HG03460 (cell line): ENCODE measurements around the gene OTOA.
A peak's percentile ranks its signal among the peaks of the same experiment; 100 is the strongest.
"Not testable (repeated sequence)": the region's sequence is repeated elsewhere in the genome, so short reads cannot be mapped to it uniquely, and the experiment has no call there.

Experiments
- ATAC-seq: cut with Tn5 transposase; IDR thresholded peaks from one replicate; pipeline ENCODE4 v1.9.1; 2021; ENCODE audit not compliant: unreplicated experiment

The OTOA gene

DNA sequence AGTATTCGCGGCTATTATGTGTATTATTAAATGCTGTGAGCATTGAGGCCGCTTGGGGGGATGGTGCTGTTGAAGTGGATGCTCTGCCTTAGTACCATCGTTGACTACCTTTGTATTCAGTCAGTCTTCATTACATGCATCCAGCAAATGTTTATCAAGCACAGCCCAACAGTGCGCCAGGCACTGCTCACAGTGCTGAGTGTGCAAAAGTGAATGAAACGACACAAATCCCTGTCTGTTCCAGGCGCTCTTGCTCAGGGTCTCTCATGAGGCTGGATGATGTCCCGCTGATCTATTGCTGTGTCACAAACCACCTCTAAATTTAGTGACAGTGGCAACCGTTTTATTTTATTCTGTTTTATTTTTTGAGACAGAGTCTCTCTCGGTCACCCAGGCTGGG lies 53.8 kb downstream of the OTOA start:
- ATAC-seq = no peak

DNA sequence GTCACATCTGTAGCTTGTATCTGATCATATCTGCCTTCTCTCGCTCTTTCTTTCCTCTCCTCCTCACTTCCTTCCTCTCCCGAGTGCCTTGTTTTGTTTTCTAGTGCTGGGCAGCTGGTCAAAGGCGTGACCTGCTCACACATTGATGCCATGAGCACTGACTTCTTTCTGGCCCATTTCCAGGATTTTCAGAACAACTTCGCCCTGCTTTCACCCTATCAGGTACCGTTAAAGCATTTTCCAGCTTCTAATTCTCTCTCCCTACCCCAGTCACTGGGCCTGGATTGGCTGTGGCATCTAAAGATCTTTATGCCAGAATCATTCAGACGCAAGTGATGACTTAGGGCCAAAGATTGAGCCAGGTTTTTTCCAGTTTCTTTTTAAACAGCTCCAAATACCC lies 55.5 kb downstream of the OTOA start:
- ATAC-seq = no peak

DNA sequence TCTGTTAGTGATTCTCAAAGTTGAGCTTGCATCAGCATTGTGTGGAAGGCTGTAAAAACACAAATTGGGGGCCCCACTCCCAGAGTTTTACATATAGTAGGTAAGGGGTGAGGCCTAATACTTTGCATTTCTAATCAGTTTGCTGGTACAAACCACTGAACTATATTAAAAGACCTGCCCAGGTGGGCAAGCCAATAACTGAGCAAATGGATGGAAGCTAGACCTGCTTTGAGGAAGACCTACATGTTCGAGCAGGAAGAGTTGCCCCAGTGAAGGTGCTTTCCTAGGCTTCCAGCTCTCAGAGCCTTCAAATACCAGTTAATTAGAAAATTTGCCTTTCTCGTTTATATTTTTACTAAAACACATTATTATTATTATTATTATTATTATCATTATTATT lies 56.8 kb downstream of the OTOA start:
- ATAC-seq = no peak

DNA sequence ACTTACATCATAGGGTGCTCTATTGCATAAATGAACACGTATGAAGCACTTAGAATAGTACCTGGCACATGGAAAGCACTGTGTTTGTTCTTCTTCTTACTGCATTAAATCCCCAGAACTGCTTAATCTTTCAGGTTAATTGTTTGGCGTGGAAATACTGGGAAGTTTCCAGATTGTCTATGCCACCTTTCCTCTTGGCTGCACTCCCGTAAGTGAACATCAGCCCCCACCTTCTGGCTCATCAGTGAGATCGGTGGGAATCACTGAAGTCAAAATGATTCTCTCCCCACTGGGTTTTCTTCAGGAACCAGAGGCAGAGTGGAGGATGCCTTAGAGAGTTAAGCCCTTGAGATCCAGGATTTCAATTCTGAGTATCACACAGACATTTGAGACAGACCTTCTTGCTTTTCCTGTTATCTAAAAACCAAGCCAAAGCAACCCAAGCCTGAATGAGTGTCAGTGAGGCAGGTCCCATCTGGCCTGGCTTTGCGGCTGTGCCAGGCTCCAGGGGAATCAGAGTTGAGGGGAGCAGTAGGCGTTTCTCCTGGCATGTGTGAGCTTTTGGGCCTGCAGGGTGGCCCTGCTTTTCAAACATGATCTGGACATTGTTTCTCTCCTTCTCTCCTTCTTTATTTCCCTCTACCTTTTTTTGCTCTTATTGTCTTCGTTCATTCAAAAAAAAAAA lies 59.1 kb downstream of the OTOA start:
- ATAC-seq = no peak

DNA sequence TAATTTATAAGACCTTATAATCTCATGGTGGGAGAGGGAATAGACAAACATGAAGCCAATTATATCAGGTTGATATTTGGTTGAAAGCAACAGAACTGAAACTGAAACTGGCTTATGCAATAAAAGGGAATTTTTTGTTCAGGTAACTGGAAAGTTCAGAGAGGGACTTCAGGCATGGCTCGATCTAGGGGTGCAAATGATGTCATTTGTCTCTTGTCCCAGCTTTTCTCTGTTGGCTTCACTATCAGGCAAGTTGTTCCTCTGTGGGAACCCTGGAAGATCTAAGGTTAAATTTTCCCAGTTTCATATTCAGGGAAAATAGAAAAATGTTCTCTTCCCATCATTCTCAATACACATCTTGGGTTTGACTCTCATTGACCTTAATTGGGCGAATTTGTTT lies 59.8 kb downstream of the OTOA start:
- ATAC-seq = no peak

DNA sequence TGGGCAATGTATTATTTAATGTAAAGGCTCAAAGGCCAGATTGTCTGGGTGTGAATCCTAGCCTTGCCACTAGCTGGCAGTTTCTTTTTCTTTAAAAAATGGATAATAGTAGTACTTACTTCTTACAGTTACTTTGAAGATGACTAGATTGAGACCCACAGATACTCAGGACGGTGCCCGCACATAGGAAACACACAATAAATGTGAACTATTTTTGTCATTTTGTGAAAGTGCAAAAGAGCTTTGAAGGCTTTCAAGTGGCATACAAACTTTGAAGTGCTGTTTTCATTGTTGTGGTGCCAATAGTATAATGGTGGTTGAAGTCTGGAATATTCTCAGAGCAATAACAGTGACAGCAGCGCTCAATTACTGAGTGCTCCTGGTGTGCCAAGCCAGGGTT lies 63.6 kb downstream of the OTOA start:
- no peak for ATAC-seq

DNA sequence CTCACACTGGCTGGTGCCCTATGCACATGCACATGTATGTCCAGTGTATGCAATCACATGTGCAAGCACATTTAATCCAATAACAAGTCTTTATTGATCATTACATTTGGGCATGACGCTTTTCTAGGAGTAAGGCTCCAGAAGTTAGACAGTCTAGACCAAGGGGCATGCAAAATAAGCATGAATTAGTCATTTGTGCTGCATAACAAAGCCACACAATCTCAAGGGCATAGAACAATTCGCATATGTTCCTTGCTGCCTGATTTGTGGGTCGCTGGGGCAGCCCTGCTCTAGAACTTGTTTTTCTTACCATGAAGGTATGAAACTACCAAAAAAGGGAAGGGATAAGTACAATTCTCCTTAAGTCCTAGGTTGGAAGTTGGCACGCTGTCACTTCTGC lies 67.5 kb downstream of the OTOA start:
- not testable (repeated sequence) for ATAC-seq

DNA sequence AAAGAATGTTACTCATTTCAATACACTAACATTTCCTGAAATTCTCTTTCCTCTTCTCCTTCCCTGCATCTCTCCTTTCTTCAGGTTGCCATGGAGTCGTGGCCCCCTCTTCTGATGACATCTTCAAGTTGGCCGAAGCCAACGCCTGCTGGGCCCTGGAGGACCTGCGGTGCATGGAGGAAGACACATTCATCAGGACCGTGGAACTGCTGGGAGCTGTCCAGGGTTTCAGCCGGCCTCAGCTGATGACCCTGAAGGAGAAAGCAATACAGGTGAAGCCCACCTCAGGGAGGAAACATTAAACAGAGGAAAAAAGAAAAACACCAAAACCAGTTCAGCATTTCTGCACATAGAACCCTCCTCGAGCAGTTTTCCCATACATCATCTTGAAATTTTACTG lies 76.9 kb downstream of the OTOA start:
- not testable (repeated sequence) for ATAC-seq

DNA sequence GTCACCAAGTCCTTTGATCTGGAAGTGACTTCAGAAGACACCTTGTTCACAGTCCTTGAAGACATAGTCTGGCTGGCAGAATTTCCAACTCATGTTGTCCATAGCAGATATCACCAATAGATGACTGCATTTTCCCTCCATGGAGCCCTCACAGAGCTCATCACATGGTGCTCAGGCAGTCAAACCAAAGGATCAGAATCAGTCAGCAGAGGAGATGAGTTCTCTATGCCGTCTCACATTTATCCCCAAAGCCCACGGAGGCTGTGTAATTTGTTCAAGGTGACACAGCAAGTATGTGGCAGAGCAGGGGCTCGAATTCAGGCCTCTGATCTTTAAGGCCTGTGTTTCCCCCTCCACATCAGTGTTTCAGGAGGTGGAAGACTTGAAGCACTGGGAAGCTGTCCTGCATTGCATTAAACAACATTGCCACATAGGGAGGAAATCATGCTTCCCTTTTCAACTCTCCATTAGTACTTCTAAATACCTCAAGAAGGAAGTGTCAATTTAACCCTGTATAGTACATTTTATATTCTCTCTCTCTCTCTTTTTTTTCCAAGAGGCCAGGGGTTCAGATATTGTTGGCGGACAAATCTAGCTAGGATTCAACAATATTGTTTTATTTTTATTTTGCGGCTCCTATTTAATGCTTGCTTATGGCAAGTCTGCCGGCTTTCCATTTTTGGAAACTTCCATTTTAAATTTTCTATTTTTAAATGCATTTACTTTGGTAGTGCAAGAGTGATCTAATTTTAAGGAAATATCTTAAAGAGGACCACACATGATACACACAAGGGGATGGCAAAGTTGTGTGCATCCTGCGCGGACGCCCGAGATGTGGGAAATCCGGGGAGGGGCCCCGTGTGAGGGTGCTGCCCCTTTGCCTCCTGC lies 92.7 kb downstream of the OTOA start:
- not testable (repeated sequence) for ATAC-seq

DNA sequence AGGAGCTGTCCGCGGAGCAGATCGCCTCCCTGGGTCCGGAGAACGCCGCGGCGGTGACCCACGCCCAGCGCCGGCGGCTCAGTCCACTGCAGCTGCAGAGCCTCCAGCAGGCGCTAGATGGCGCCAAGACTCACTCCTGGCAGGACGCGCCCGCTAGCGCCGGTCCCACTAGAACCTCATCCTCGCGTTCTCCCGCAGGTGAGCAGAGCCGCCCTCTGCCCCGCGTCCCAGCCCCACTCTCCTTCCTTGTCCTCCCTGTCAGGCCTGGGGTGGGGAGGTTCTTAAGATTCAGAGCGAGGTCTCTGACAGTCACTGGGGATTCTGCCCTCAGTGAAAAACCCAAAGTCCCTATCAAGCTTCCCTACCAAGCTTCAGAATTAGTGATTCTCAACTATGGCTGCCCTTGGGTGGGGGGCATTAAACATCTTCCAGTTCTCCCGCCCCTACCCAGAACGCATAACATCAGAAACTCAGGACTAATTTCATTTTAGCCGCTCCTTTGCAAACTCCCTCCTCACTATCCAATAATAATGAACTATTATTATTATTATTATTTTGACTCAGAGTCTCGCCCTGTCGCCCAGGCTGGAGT lies 93.4 kb downstream of the OTOA start:
- ATAC-seq = not testable (repeated sequence)

DNA sequence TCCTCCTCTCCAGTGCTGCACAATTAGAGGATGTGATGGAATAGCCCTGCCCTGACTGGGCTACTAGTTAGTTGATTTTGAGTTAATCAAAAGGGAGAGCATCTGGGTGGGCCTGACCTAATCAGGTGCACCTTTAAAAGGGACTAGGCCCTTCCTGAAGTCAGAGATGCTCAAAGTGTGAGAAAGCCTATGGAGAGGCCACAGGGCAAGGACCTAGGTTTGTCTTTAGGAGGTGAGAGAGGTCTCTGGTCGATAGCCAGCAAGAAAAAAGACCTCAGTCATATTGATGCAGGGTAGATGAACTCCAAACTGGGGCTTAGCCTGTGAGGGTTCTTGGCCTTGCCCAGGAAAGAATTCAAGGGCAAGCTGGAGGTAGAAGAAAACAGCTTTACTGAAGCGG lies 104.5 kb downstream of the OTOA start:
- ATAC-seq = not testable (repeated sequence)

DNA sequence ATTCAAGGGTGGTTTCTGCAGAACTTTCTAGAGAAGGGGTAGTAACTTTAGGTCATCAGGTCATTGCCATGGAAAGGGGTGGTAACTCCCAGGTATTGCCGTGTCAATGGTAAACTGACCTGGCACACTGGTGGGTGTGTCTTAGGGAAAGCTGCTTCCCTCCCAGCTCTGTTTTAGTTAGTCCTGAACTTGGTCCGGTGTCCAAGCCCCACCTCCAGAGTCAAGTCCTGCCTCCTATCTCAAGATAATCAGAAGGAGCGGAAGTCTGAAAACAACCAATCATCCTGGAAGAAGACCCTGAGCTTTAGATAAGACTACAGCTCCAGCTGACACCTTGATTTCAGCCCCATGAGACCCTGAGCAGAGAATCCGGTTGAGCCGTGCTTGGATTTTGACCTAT lies 105.0 kb downstream of the OTOA start:
- not testable (repeated sequence) for ATAC-seq

DNA sequence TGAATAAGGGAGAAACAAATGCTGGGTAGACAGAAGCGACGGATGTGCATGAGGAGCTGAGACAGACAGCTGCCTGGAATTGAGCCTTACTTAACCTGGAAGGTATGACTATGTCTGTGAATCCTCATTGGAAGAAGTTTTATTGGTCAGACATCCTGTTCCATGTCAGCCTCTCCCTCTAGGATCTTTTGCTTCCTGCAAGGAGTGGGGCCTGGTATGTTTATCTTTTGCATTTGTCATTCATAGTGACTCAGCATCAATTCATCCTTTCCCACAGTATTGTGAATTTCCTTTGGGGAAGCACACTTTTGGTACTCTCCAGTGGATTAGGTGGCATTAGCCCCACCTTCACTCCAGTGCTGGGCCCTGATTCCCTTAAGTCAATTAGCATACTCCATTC lies 105.5 kb downstream of the OTOA start:
- not testable (repeated sequence) for ATAC-seq

DNA sequence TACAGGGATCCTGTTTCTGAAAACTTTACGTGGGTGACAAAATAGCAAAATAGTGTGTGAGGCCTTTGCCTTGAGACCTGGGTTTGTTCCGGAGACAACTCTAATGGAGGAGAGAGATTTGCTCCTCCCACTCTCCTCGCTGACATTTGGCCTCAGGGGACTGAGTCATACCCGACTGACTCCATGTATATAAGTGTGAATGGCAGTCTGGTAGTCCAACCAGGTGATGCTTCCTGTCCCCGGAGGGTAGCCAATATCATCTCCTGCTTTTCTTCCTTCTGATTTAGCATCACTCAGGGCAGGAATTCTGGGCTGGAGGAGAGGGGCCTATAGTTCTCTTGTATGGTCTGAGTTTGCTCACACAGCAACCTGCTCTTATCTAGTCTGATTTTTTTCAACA lies 106.8 kb downstream of the OTOA start:
- not testable (repeated sequence) for ATAC-seq

DNA sequence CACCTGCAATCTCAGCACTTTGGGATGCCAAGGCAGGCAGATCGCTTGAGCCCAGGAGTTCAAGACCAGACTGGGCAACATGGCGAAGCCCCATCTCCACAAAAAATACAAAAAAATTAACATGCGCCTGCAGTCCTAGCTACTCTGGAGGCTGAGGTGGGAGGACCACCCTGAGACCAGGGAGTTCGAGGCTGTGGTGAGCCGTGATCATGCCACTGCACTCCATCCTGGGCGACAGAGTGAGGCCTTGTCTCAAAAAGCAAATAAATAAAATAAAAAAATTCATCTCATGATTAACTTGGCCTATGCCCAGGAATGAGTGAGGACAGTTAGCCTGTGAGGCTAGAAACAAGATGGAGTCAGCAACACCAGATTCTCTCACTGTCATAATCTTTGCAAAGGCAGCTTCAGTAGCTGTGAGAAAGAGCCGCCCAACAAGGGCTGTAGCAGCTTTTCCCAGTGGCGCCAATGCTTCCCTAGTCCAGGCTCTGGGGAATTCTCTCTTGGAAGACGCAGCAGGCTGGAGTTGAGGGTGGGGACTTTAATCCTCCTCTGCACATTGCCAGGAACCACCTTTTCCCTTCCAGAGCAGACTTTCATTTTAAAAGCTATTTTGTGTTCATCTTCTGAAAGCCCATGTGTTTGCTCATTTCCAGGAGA lies 108.9 kb downstream of the OTOA start:
- not testable (repeated sequence) for ATAC-seq

DNA sequence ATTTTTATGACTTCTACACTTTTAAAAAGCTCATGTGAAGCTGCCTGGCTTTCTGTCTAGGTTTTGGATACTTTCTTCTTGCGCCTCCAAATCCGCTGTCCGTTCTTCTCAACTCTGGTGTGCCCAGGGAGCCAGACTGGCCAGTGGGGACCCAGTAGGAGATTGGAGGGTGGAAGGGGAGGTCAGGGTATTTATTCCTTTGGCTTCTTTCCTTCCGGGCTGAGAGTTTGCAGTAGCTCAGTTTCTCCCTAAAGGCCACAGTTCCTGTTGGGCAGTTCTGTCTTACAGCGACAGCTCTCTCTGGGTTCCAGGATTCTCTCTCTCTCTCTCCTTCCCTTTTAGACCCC lies 109.4 kb downstream of the OTOA start:
- not testable (repeated sequence) for ATAC-seq

DNA sequence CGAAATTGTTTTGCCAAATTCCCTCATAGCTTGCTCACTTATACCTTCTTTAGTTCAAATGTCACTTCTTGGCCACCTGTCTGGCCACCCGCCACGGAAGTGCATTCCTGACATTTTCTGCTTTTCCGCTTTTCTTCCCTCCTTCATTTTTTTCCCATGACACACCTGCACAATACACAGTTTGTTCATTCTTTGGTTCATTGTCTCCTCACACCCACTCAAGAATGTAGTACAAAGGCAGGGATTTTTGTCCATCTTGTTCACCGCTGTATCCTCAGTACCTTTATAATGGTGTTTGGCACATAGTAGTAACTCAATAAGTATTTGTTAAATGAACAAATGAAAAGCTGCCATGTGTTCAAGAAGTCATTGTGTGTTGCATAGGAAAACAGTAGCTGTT lies 116.8 kb downstream of the OTOA start:
- ATAC-seq = not testable (repeated sequence)

DNA sequence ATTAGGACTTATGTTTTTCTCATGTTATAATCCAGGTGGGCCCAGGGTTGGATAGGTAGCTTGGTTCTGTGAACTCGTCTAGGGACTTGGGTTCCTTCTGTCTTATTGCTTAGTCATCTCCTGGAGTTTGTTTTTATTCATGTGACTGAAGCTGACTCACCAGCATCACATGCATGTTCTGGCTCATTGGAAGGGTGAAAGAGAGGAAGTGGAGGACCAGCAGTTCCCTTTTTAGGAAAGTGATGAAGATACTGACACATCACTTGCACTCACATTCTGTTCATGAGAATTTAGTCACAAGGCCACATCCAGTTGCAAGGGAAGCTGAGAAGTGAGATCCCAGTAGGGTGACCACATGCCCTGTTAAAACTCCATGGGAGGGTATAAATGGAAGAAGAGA lies 126.7 kb downstream of the OTOA start:
- ATAC-seq = peak; percentile 61

DNA sequence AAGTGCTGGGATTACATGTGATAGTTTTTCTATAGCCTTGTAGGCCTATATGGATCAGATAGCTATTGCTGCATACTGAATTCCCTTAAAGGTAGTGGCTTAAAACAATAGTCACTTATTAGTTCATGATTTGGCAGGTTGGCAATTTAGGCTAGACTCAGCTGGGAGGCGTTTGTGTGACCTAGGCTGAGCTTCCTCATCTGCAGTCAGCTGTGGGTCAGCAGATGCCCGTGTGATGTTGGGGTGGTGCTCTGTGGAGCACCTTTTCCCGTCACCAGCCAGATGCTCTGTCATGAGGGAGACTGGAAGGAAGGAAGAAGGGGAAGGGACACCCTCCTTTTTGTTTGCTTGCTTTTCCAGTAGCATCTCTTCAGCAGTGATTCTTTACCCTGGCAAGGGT lies 129.5 kb downstream of the OTOA start:
- not testable (repeated sequence) for ATAC-seq

DNA sequence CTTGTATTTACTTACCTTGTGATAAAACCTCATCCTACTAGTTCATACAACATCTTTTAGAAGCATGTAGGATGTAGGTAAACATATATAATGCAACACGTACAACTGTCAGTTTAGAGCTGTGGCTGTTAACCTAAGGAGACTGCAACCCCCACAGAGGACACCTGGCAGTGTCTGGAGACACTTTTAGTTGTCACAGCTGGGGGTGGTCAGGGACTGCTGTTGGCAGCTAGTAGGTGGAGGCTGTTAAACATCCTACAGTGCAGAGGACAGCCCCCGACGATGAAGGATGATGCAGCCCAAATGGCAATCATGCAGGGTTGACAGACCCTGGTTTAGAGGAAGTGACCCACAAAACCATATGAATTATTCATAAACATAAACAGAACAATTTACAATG lies 134.8 kb downstream of the OTOA start:
- ATAC-seq = not testable (repeated sequence)

DNA sequence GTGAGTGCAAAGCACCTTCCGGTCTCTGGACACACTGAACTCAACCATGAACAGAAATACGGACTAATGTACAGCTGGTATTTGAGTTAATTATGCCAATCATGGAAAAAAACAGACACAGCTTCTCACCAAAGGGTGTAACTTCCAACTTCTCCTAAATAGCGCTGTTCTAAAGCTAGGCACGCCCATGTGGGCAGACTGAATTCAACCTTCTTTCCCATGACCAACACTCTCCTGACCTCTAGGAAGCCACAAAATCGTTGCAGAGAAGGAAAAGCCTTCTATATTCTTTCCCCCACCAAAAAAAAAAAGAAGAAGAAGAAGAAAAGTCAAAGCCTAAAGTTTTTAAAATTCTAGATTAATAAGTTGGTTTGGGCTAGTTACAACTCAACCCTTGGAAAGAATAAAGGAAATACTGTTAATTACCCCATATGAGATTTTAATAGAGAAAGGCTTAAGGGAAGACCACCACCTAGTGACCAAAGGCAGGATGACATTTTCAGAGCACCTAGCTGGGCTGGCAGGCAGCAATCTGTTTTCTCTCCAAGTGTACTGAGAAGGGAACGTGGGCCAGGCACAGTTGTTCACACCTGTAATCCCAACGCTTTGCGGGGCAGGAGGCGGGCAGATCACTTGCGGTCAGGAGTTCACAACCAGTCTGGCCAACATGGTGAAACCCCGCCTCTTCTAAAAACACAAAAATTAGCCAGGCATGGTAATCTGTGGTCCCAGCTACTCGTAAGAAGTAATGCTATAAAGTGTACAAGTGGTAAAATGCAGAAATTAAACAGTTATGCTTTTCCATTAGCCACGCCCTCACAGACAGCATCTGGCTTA lies 138.0 kb downstream of the OTOA start:
- not testable (repeated sequence) for ATAC-seq
